Measurements from ENCODE around the gene TMEM164.
"Not testable (repeated sequence)": the region's sequence is repeated elsewhere in the genome, so short reads cannot be mapped to it uniquely, and the experiment has no call there.

DNA sequence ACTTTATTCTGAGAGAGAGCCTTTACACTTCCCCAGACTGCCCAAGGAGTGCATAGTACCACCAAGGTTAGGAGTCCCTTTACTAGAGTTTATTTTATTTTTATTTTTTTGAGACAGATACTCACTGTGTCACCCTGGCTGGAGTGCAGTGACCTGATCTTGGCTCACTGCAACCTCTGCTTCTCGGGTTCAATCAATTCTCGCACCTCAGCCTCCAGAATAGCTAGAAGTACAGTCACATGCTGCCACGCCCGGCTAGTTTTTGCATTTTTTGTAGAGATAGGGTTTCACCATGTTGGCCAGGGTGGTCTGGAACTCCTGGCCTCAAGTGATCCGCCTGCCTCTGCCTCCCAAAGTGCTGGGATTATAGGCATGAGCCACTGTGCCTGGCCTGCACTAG lies 151.4 kb downstream of the TMEM164 start:
- TF ChIP-seq, protein P1, sequence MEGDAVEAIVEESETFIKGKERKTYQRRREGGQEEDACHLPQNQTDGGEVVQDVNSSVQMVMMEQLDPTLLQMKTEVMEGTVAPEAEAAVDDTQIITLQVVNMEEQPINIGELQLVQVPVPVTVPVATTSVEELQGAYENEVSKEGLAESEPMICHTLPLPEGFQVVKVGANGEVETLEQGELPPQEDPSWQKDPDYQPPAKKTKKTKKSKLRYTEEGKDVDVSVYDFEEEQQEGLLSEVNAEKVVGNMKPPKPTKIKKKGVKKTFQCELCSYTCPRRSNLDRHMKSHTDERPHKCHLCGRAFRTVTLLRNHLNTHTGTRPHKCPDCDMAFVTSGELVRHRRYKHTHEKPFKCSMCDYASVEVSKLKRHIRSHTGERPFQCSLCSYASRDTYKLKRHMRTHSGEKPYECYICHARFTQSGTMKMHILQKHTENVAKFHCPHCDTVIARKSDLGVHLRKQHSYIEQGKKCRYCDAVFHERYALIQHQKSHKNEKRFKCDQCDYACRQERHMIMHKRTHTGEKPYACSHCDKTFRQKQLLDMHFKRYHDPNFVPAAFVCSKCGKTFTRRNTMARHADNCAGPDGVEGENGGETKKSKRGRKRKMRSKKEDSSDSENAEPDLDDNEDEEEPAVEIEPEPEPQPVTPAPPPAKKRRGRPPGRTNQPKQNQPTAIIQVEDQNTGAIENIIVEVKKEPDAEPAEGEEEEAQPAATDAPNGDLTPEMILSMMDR (conservative IDR thresholded peaks at IDR 0.05) = not testable (repeated sequence)
- not testable (repeated sequence) for TF ChIP-seq ZFX (IDR thresholded peaks at IDR 0.05)

Data from C4-2B (cell line).